Ishikawa (cell line): ENCODE measurements around the gene EIF1AD.

ENCODE experiments used
- EGR1 ChIP-seq: IDR thresholded peaks from 2 replicates; pipeline ENCODE4 v1.6.1; 2012
- RAD21 ChIP-seq: IDR thresholded peaks from 2 replicates; pipeline ENCODE4 v1.6.1; 2012; ENCODE audit warnings: low read depth

DNA sequence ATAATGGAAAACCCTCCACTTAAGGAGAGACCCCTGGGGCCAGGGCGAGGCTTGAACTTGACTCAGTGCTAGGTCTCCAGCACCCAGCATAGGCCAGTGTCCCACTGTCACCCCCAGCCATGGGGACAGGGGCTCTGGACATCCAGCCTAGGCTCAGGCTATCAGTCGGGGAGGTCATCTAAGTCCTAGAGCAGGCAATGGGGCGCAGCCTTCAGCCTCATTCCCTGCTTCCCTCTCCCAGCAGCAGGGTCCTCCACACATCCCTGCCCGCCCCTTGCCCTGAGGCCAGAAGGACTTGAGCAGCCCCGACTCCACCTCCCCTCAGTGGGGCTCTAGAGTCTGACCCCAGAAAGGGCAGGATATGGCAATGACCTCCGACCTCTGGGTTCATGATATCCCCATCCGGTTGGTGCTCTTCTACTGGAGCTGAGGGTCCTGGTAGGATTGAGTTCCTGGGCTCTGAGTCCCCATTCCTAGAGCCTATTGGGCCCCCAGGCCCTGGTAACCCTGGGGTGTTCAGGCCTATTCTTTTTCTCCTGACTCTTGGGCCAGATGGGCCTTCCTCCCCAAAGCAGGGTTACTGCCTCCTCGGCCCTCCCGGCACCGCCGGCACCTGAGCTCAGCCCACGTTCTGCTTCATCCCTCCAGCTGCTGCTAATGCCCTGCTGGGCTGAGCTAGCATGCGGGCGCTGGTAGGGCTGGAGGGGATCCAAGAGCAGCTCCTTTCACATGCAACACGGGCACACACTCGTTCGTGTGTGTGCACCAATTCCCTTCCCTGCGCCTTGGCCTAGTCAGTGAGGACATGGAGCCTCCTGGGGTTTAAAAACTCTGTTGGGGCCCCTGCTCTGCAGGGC, 14.2 kb upstream of the EIF1AD start:
- TF ChIP-seq RAD21 (no peak), EGR1 (no peak)
